RPMI7951 (cell line): Measurements from ENCODE around the gene AGAP1. TPM values are rescaled to one million over a fixed set of nuclear protein-coding genes. Genes with fewer than 3 reads are reported as not detected.

Experiments
- DNase-seq: peaks from one replicate; pipeline ENCODE4 v3.0.0-alpha.2; 2012; ENCODE audit warnings: low read depth
- total RNA-seq: library from RNA; depleted of rRNA; stranded (reverse); fragments of >200 nt; shearing (Covaris generic); gene quantifications from 2 replicates; pipeline ENCODE4 v1.2.3, GENCODE V29; 2014

Gene AGAP1
- total RNA-seq, 1 experiment from 2014 or later: 5.4 TPM

DNA sequence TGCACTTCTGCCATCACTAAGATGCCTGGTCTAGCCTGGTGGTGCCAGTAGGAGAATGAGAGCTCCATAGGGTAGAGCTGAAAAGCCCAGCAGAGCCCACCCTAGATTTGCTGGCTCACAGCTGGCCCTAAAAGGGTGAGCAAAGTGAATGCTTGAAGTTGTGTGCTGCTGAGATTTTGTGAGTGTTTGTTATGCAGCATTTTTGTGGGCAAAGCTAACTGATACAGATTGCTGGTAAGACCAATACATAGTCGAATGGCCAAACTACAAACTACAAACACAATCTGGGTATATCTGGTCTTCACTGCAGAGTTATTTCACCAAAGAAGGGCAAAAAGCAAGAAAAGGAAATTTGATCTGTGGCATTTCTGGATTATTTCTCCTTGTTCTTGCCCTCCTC lies 7.1 kb upstream of the AGAP1 start:
- DNase-seq: no peak

DNA sequence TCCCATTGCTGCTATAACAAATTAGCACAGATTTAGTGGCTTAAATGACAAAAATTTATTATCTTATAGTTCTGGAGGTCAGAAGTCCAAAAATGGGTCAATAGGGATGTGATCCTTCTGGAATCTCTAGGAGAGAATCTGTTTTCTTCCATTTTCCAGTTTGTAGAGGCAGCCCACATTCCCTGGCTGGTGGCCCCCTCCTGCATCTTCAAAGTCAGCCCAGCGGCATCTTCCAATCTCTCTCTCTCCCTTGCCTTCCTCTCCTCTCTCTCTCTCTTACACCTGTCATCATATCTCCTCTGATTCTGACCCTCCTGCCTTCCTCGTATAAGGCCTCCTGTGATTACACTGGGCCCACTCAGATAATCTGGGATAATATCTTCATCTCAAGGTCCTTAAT lies 3.9 kb upstream of the AGAP1 start:
- no peak for DNase-seq

DNA sequence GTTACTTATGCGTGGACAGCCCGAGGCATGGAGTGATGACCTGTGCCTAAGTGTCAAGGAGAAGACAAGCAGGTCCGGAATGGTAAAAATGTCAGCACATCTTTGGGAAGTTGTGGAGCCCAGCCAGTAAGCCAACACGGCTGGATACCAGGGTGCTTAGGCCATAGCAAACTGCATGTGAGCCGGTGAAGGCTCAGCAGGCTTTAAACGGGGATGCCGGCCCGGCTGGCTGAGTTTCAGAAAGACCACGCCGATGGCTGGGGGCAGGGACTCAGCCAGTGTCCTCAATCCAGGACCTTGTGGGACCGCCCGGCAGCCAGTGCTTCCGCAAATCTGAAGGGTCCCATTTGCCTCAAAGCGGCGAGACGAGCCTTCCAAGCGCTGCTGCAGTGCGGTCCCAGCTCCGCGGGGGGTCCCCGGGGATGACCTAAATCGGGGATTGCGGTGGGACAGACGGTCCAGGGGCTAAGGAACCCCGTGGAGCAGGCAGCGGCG lies 946 bp upstream of the AGAP1 start:
- peak; percentile 46 for DNase-seq

DNA sequence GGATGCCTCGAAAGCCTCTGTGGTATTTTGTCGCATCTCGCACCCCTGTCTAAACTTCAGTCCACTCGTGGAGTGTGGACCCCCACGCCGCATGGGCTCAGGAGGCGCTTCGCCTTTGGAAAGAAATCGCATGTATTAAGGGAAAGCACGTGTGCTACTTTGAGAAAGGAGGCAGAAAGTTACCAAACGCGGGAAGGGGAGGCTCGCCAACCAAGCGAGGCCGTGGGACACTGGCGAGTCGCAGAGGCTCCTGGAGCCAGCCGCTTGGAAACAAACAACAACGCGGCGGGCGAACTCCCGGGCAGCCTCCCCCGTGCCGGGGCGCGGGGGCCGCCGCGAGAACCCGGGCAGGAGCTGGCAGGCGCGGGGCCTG lies 455 bp upstream of the AGAP1 start:
- no peak for DNase-seq

DNA sequence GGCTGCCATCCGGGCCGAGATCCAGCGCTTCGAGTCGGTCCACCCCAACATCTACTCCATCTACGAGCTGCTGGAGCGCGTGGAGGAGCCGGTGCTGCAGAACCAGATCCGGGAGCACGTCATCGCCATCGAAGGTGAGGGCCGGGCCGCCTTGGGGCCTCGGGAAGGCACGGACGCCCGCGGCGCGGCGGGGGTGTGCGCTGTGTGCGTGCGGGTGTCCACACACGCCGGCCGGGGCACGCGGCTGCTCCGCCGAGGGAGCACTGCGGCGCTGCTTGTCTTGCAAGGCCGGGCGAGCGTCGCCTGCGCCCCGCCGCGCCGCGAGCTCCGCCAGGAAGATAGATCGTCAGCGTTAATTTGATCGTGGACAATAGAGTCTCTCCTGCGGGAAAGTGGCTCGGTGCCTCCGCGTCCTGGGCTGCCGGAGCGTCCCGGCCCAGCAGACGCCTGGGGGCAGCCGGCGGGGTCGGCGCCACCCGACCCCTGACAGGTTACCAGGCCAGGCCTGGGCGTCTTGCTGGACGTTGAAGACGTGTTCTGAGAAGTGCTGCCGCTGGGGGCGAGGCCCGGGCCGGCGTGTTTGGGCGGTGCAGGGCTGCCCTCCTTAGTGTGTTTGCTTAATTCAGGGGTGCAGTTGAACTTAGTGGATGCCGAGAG lies 1.0 kb downstream of the AGAP1 start:
- peak; percentile 53 for DNase-seq

DNA sequence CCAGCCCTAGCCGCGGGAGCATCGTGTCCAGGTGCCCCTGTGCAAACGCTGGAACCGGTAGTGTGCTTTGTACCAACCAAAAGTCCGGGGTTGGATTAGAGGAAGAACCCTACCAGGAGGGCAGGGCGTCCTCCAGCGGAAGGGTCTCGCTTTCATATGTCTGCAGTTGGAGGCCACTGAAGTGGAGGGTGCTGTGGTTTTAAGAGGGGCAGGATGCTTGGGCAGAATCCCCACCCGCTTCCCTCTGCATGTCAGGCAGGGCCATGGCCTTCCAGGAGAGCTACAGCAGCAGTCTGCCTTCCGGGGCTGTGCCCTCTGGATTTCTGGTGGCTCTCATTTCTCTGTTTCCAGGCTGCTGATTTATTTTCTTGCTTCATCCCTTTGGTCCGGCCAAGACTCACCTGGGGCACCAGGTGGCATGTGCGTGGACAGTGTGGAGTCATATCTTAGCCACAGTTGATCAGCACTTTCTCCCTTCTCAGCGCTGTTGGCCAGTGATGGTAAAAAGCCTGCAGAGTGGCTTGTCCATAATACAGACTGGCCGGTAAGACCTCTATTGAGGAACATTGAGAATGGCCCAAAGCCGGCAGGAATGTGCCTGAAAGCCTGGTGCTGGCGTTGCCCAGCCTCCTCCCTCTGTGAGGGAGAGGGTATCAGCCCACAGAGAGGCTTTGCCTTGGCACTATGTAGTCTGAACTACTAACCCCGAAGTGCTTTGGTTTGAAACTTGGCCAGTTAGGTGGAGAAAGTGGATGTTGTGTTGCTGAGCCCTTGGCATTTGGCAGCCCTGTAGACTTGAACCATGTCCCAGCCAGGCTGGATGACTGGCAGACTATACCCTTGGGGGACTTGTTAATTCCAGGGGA lies 1.8 kb downstream of the AGAP1 start:
- DNase-seq: no peak

DNA sequence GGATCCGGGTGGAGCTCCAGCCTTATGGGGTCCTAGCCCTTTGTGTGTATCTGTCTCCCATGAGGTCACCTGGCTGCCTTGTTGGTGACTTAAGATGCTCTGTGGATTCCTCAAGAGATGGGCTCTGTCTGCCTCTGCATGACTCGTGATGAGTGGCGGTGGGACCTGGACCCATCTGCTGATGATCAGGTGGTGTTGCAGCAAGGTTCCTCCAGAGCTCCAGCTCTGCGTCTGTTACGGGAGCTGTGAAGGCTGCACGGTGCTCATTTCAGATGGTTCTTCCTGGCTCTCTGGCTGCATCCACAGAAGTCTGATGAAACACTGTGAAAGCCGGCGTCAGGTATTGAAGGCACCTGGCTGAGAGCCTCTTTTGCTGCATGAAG lies 2.4 kb downstream of the AGAP1 start:
- DNase-seq: peak; percentile 33

DNA sequence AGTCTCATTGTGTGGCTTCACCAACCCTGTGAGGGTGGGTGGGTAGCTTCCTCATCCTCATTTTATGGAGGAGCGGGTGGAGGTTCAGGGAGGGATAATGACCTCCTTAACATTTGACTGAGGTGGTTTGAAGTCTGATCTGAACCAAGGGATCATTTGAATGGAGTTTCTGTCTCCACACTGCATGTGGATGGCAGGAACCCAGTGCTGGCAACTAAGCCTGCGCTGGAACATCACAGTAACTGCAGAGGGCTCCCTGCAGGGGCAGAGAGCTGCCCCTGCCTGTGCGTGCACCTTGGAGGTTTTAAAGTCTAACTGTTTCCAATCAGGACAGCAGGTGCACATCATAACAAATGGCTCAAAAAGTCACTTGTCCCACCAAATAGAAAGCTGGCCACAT lies 3.3 kb downstream of the AGAP1 start:
- no peak for DNase-seq

DNA sequence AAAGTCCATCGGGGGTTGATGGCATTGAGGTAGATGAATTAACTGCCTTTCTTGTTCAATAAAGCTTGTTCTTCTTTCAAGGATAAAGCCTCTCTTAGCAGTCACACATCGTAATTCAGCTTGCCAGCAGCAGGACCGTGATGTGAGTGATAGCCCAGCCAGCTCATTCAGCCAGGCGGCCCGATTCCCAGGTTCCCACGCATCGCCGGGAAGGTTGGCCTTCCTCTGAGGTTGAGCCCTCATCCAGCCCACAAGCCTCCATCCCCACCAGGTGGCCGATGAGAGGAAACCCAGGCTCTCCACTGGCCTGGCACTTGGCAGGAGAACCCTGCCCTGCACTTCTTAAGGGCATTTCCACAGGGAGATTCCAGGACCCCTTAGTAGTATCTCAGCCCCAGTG lies 4.7 kb downstream of the AGAP1 start:
- DNase-seq: no peak

DNA sequence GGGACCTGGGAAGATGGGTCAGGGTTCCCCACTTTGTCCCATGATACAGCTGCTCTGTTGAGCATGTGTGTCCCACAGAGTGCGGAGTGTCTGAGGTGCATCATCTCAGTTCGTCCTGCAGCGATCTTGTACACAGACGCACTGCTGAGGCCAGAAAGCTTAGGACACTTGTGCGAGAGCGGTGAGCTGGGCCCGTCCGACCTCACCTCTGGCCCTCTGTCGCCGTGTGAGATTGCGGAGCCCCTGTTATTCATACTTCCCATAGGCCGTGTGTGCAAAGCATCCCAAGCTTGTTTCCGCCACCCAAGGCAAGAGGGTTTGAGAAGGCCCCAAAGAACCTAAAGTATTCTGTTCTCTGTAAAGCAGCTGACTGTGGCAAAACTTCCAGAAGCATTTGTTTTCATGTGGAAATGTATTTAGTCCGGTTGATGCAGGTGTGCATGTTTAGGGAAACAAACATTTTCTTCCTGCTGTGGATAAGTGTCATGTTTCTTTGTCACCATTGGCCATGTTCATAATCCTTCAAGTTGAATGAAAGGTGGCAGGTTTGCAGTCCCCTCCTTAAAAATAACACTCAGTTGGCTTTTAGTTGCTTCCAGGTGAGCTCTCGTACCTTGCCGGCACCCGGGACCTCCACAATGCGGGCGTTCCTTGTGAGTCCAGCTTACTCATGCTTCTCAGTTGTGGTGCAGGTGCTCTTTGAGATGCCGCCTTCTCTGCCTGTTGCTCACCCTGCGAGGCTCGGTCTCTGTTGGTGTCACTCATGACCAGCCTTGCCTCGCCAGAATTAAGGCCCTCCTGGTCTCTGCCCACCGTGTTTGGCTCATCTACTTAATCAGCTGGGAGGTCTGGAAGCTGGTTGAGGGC lies 5.3 kb downstream of the AGAP1 start:
- DNase-seq: no peak

DNA sequence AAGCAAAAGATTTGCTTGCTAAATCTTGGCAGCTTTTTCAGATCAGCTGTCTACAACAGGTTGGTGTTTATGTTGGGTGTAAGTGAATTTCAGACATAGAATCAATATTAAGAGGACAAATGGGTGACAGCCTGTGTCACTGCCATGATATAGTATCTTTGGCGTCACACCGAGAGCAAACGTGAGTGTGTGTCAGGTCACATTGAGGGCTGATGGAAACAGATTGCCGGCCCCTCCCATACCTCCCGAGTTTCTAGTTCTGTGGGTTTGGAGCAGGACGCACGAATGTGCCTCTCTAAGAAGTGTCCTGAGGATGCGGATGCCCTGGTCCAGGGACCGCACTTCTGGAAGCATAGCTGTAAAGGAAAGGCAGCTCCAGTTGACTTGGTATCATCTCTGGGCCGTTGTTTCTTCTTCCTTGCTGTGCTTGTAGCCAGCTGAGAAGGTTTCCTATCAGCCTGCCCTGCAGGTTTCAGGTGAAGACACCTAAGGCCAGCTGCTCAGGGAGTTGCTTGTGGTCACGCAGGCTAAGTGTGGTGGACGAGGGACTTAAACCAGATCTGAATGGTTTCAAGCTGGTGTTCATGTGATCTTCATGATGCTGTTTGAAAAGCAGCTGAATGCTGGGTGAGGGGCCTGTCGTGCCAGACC lies 6.4 kb downstream of the AGAP1 start:
- DNase-seq: no peak

DNA sequence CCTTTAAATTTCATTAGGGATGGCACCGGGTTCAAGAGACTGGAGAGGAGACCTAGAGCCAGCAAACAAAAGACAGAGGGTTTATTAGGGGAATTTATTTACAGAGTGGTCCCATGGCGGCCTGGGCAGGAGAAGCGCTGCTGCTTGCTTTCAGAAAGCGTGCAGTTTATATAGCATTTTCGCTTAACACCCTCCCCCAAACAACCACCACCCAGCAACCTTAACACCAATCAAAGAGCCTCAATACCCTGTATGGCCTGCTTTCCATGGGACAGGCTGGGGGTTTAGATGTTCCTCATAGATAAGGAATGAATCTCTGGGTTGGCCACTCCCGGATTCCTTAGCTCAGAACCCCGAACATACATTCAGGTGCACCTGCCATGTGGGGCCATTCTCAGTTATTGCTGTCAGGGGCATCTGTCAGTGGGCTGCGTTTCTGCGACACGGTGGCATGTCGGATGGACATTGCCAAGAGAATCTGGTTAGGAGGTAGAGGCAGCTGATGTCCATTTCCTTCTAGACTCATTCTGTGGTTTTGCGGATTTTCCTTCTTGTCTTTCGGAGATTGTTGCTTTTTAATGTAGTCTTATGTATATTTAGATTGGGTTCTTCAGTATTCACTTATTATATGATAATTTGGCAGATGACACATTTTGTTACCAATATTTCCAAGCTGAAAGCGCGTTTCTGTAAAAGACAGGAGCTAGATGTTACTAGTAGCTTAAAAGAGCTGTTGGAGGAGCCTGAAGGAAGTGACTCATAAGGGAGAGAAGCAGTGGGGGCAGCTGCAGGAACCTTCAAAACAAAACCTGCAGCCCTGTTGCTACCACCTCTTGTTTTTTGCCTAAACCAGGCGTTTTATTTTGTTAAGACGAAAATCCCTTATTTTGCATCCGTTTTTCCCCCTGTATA lies 7.2 kb downstream of the AGAP1 start:
- peak; percentile 81 for DNase-seq

DNA sequence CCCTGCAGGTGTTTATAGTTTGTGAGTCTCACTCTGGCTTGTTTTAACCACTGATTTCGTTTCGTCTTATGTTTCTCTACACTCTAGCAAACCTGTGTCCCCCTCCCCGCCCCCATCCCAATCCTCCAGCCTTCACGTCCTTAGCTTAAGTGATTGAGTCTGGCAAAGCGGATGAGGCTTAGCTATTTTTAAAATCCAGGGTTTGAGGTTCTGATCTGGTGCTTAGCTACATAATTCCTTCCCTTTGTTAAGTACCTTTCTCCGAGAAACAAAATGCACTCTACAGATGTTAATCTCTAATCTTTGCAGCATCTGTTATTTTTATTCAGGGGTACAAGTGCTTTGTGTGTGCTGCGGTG lies 7.8 kb downstream of the AGAP1 start:
- no peak for DNase-seq

DNA sequence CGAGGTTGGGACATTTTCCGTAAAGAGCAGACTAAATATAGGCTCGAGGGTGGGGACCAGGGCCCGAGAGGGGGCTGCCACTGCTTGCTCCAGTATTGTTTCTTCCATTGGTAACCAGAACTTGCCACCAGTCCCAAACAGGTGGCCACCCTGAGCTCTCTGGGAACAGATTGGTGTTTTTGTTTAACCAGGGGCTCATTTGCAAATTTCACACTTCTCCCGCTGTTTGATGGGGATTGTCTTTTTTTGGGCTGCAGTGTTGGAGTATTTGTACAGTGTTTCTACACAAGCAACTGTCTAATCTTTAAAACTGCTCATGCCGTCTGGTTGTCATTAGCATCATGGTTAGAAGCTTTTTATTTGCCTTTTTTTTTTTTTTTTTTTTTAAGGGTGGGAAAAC lies 8.5 kb downstream of the AGAP1 start:
- no peak for DNase-seq

DNA sequence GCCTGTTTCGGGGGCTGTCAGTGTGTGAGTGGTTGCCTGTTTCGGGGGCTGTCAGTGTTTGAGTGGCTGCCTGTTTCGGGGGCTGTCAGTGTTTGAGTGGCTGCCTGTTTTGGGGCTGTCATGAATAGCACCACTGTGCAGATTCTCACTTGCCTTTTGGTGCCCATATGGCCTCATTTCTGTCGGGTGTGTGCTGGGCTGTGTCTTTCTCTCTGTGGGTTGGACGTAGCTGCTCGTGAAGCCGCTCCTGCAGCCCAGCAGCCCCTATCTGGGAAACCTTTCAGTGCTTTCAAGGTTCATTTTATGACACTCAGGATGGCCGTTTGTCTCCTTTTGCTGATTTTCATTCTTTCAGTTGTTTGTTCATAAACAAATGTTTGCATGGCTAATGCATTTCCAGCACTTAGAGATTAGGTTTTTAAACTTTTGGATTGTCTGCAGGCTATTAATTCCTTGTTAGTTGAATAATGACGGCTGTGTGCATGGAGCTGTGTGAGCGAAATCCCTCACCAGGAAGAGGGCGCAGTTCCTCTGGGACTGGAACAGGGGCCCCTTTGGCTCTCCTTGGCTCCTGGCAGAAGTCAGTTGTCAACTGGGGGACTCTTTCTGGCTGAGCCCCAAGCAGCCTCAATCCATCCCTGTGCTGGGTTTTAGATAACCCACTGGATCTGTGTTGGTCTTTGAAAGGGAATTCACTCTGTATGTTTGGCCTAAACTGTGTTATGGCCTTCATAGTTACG lies 10.8 kb downstream of the AGAP1 start:
- no peak for DNase-seq

DNA sequence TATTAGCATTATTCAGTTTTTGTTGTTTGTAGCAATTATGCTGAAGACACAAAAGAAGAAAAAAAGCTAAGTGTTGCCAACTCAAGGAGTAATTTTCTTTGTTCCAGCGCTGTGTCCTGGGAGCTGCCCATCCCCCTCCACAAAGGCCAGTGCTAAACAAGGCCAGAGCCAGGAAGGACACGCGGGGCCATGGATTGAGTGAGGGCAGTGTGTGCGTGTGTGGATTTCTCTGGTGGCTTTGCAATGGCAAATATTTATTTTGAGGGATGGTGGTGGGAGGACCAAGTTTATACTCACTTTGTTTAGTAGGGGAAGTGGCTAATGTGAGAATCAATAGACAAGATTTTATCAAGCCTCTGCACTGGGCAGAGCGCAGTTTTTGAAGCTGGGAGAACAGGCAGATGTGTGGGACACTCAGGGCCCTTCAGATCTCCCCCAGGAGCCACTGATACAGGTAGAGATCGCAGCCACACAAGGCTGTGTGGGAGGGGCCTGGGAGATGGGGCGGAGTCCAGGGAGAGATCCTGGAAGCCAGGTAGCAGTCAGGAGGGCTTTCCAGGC lies 11.4 kb downstream of the AGAP1 start:
- DNase-seq: no peak

DNA sequence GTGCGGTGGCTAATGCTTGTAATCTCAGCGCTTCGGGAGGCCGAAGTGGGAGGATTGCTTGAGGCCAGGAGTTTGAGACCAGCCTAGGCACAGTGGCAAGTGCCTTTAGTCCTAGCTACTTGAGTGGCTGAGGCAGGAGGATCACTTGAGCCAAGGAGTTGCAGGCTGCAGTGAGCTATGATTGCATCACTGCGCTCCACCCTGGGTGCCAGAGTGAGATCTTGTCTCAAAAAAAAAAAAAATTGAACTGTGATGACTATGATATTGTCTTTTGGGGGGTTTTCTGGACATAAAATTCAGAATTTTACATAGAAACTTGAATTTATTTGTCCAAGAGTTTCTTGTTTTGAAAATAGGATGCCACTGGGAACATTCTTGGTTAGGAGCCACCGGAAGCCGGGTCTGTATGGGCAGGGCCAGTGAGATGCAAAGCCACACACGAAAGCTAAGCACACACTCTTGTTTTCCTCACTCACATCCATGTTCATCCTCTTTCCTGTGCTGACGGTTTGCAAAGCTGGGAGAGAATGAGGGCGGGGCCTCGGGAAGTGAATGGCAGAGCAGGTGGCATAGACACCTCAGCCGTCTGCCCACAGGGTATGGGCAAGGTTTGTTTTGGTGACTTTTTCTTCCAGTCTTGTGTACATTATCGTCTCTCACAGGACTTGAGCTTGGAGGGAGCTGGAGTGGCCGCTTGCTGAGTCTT lies 12.6 kb downstream of the AGAP1 start:
- no peak for DNase-seq

DNA sequence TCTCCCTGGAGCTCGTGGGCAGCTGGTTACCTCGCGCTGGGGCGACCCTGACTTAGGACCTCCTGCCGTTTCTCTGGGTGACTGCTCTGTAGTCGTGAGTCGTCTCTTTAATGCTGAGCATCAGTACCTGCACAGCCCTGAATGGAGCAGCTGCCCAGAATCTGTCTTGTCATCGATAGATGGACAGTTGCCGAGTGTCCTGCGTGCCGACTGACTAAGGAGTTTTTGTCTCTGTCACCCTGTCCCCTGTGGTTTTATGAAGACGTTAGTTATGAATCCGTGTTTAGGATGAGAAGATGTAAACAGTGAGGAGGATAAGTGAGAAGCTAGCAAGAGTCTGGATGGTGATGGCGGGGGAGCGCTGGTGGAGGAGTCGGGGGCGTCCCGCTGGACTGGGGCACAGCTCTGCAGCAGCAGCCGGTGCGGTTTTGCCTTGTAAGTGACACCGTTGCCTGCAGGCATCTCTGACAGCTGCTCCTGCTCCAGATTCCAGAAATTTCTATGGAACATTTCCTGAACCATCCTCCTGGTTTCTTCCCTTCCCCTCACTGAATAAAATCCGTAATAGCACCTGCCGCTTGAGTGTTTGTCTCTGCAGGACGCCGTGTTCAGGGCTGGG lies 13.3 kb downstream of the AGAP1 start:
- DNase-seq: no peak

DNA sequence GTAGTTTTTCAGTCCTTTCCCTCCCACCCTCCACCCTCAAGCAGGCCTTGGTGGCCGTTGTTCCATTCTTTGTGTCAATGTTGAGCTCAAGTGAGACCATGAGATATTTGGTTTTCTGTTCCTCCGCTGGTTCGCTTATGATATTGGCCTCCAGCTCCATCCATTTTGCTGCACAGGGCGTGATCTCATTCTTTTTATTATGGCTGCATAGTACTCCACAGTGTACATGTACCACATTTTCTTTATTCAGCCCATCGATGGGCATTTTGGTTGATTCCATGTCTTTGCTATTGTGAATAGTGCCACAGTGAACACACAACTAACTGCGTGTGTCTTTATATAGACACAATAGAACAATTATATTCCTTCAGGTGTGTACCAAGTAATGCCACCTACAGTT lies 14.1 kb downstream of the AGAP1 start:
- no peak for DNase-seq
